ENCODE measurements around the gene AKAP9. TPM values are rescaled to one million over a fixed set of nuclear protein-coding genes. Genes with fewer than 3 reads are reported as not detected.
A peak's percentile ranks its signal among the peaks of the same experiment; 100 is the strongest.

The AKAP9 gene
- total and polyA plus RNA-seq, 9 of the 15 experiments (the other 6 are each of a cell fraction or from before 2014, with no cell fraction given) = 25.5 to 80.9 (median 46.3) TPM

GRCh38 chr7:91894781-91895480 lies 45.7 kb upstream of the AKAP9 start (continued):
- TF ChIP-seq TEAD2 (tag; IDR thresholded peaks at IDR 0.05) (0 out of 2 replicates have a peak, but pooled peaks have one; percentile 47), COPS2 (conservative IDR thresholded peaks at IDR 0.05) (no peak), XRCC5 (IDR thresholded peaks at IDR 0.05; ENCODE audit: low read depth, low read length) (no peak), NONO (IDR thresholded peaks at IDR 0.05; ENCODE audit: low read depth in 2 of 2, low read length in 1 of 2) (0 out of 4 replicates have a peak, but pooled peaks of 1 of the 2 experiments have one; percentile 21), SNAPC5 (CRISPR knock-in tag; IDR thresholded peaks at IDR 0.05) (no peak), ZNF764 (CRISPR knock-in tag; IDR thresholded peaks at IDR 0.05; ENCODE audit: low read depth) (no peak), ZBTB12 (CRISPR knock-in tag; IDR thresholded peaks at IDR 0.05) (no peak), ZBTB33 (CRISPR knock-in tag; IDR thresholded peaks at IDR 0.05) (no peak), ZNF609 (CRISPR knock-in tag; IDR thresholded peaks at IDR 0.05; ENCODE audit: borderline replicate concordance) (no peak), EHMT2 (IDR thresholded peaks at IDR 0.05) (no peak), ZNF23 (CRISPR knock-in tag; IDR thresholded peaks at IDR 0.05) (no peak), TEAD4 (IDR thresholded peaks at IDR 0.05; ENCODE audit: low read length) (peak; percentile 68), TEAD4 (CRISPR knock-in tag; IDR thresholded peaks at IDR 0.05; ENCODE audit: borderline replicate concordance) (no peak), ZZZ3 (IDR thresholded peaks at IDR 0.05) (no peak), WHSC1 (IDR thresholded peaks at IDR 0.05; ENCODE audit: low read length) (no peak), SIX5 (IDR thresholded peaks at IDR 0.05; ENCODE audit: borderline replicate concordance in 1 of 2, insufficient read depth in 1 of 2, low read depth in 1 of 2, low read length in 2 of 2) (no peak)
